Activated CD4-positive, alpha-beta memory T cell treated with anti-CD3 and anti-CD28 coated beads for 36 hours (primary cell): ENCODE results near the gene CCDC159. TPM values are rescaled to one million over a fixed set of nuclear protein-coding genes. Genes with fewer than 3 reads are reported as not detected.

Experiments used
- CTCF ChIA-PET: fragments of 350-600 bp; sonication (Branson Sonifier 250); formaldehyde crosslinking; loops from one replicate; lab custom pipeline; 2021; ENCODE audit warnings: antibody characterized with exemption, inconsistent platforms; lab: Charles Lee
- POLR2A ChIA-PET: fragments of 350-600 bp; sonication (Branson Sonifier 250); formaldehyde crosslinking; loops from one replicate; lab custom pipeline; 2021; ENCODE audit warnings: antibody characterized with exemption; lab: Charles Lee
- DNase-seq: peaks from one replicate; pipeline ENCODE4 v3.0.0-alpha.2; 2020
- H3K27ac Mint-ChIP-seq: one replicate; pipeline ENCODE4 v1.8.0; 2021; ENCODE audit warnings: mixed read lengths
- H3K27me3 Mint-ChIP-seq: one replicate; pipeline ENCODE4 v1.8.0; 2021; ENCODE audit warnings: mixed read lengths
- H3K36me3 Mint-ChIP-seq: one replicate; pipeline ENCODE4 v1.8.0; 2021; ENCODE audit warnings: mixed read lengths
- H3K4me1 Mint-ChIP-seq: one replicate; pipeline ENCODE4 v1.8.0; 2021; ENCODE audit warnings: low read depth, mixed read lengths
- H3K4me3 Mint-ChIP-seq: one replicate; pipeline ENCODE4 v1.8.0; 2021; ENCODE audit warnings: mild to moderate bottlenecking, mixed read lengths
- H3K9me3 Mint-ChIP-seq: one replicate; pipeline ENCODE4 v1.8.0; 2021; ENCODE audit warnings: mixed read lengths
- intact Hi-C: fragments of 100-400 bp; cut with micrococcal nuclease; formaldehyde crosslinking; loops from one replicate; pipeline ENCODE4 v1.15.1; 2023
- total RNA-seq, 2 experiments: library from RNA; stranded (reverse); gene quantifications; one replicate each; pipeline ENCODE4 v1.2.3, GENCODE V29; 2021

The CCDC159 gene
- total RNA-seq, 2 experiments from 2014 or later: 16.0 to 18.0 TPM

- peak; percentile 64 for DNase-seq
- peaks cover 10% of the 10 kb centered on the region for H3K27me3 Mint-ChIP-seq
- peaks cover 6% of the 10 kb centered on the region for H3K36me3 Mint-ChIP-seq
- H3K9me3 Mint-ChIP-seq: no peaks in the 10 kb centered on the region
- peak overlapping the region; percentile 57 for H3K4me3 Mint-ChIP-seq
- POLR2A ChIA-PET: interaction anchor here (0.9 to 1.8 kb wide), 3 partner anchors 8 to 63 kb away, joined by 3 to 7 read pairs (median 3); partner anchors contain the start of genes ODAD3 and SWSAP1
- intact Hi-C loops: loop anchor here (1.0 kb wide), 1 partner anchor 9 kb away; the partner anchor contains the start of gene SWSAP1
- peaks cover 31% of the 10 kb centered on the region for H3K4me1 Mint-ChIP-seq
- no peak overlapping the region for H3K27ac Mint-ChIP-seq
- CTCF ChIA-PET: interaction anchor here (0.6 to 2.2 kb wide), 15 partner anchors 8 to 419 kb away, joined by 3 to 17 read pairs (median 4); partner anchors contain the start of genes CCDC159, ODAD3, PRKCSH and RAB3D
Observed at GRCh38 chr19:11382898-11383705, 36.8 kb downstream of the CCDC159 start.

- Mint-ChIP-seq H3K4me1 (peaks cover 27% of the 10 kb centered on the region), H3K9me3 (no peaks in the 10 kb centered on the region), H3K27ac (no peak overlapping the region), H3K27me3 (peaks cover 10% of the 10 kb centered on the region), H3K4me3 (no peak overlapping the region), H3K36me3 (peaks cover 2% of the 10 kb centered on the region)
- POLR2A ChIA-PET: interaction anchor here (0.9 to 1.8 kb wide), 3 partner anchors 9 to 62 kb away, joined by 3 to 7 read pairs (median 3); partner anchors contain the start of genes ODAD3 and SWSAP1
- intact Hi-C loops: no loop called here
- no peak for DNase-seq
- CTCF ChIA-PET: interaction anchor here (0.6 to 2.2 kb wide), 14 partner anchors 9 to 420 kb away, joined by 3 to 17 read pairs (median 4); partner anchors contain the start of genes CCDC159, ODAD3, PRKCSH and RAB3D
Observed at GRCh38 chr19:11383706-11384048, 37.4 kb downstream of the CCDC159 start.

GRCh38 chr19:11384778-11385129 lies 38.4 kb downstream of the CCDC159 start:
- peaks cover 2% of the 10 kb centered on the region for H3K36me3 Mint-ChIP-seq
- intact Hi-C loops: no loop called here
- DNase-seq: no peak
- no peaks in the 10 kb centered on the region for H3K9me3 Mint-ChIP-seq
- CTCF ChIA-PET: interaction anchor here (1.0 to 2.2 kb wide), 2 partner anchors 11 to 38 kb away, joined by 3 to 17 read pairs; partner anchors contain the start of gene SWSAP1
- no peak overlapping the region for H3K4me3 Mint-ChIP-seq
- H3K27ac Mint-ChIP-seq: no peak overlapping the region
- POLR2A ChIA-PET: no interaction called here
- H3K27me3 Mint-ChIP-seq: peaks cover 10% of the 10 kb centered on the region
- peaks cover 25% of the 10 kb centered on the region for H3K4me1 Mint-ChIP-seq

GRCh38 chr19:11387162-11388034 lies 41.1 kb downstream of the CCDC159 start:
- no peak overlapping the region for H3K27ac Mint-ChIP-seq
- peaks cover 3% of the 10 kb centered on the region for H3K9me3 Mint-ChIP-seq
- ChIA-PET POLR2A (interaction anchor here (0.6 kb wide), 1 partner anchor 24 kb away, joined by 3 read pairs; no protein-coding TSS in a partner anchor), CTCF (interaction anchor here (0.6 kb wide), 2 partner anchors 41 to 133 kb away, joined by 3 to 5 read pairs; no protein-coding TSS in a partner anchor)
- peaks cover 11% of the 10 kb centered on the region for H3K4me1 Mint-ChIP-seq
- peaks cover 5% of the 10 kb centered on the region for H3K27me3 Mint-ChIP-seq
- H3K36me3 Mint-ChIP-seq: no peaks in the 10 kb centered on the region
- intact Hi-C loops: no loop called here
- DNase-seq: no peak
- no peak overlapping the region for H3K4me3 Mint-ChIP-seq

- intact Hi-C loops: no loop called here
- Mint-ChIP-seq H3K4me1 (peaks cover 6% of the 10 kb centered on the region), H3K4me3 (no peak overlapping the region), H3K36me3 (no peaks in the 10 kb centered on the region), H3K27me3 (peaks cover 3% of the 10 kb centered on the region), H3K27ac (no peak overlapping the region), H3K9me3 (peaks cover 3% of the 10 kb centered on the region)
- POLR2A ChIA-PET: interaction anchor here (1.6 kb wide), 1 partner anchor 9 kb away, joined by 3 read pairs; no protein-coding TSS in a partner anchor
- CTCF ChIA-PET: interaction anchor here (2.5 kb wide), 1 partner anchor 9 kb away, joined by 9 read pairs; no protein-coding TSS in a partner anchor
- DNase-seq: no peak
Observed at GRCh38 chr19:11390359-11390758, 44.0 kb downstream of the CCDC159 start.

- ChIA-PET CTCF (interaction anchor here (0.8 to 2.5 kb wide), 2 partner anchors 8 to 10 kb away, joined by 3 to 9 read pairs; no protein-coding TSS in a partner anchor), POLR2A (interaction anchor here (1.6 kb wide), 1 partner anchor 9 kb away, joined by 3 read pairs; no protein-coding TSS in a partner anchor)
- no peak for DNase-seq
- intact Hi-C loops: no loop called here
- Mint-ChIP-seq H3K27me3 (peaks cover 4% of the 10 kb centered on the region), H3K4me1 (peaks cover 6% of the 10 kb centered on the region), H3K36me3 (no peaks in the 10 kb centered on the region), H3K9me3 (peaks cover 3% of the 10 kb centered on the region), H3K4me3 (no peak overlapping the region), H3K27ac (no peak overlapping the region)
Observed at GRCh38 chr19:11390933-11391680, 44.8 kb downstream of the CCDC159 start.

GRCh38 chr19:11397089-11397610 lies 50.8 kb downstream of the CCDC159 start:
- ChIA-PET CTCF (no interaction called here), POLR2A (no interaction called here)
- no peak overlapping the region for H3K27ac Mint-ChIP-seq
- DNase-seq: no peak
- H3K36me3 Mint-ChIP-seq: no peaks in the 10 kb centered on the region
- no peaks in the 10 kb centered on the region for H3K4me1 Mint-ChIP-seq
- intact Hi-C loops: no loop called here
- no peak overlapping the region for H3K4me3 Mint-ChIP-seq
- H3K9me3 Mint-ChIP-seq: no peaks in the 10 kb centered on the region
- H3K27me3 Mint-ChIP-seq: peaks cover 6% of the 10 kb centered on the region

GRCh38 chr19:11399667-11400066 lies 53.3 kb downstream of the CCDC159 start:
- H3K4me1 Mint-ChIP-seq: no peaks in the 10 kb centered on the region
- CTCF ChIA-PET: no interaction called here
- POLR2A ChIA-PET: no interaction called here
- H3K27ac Mint-ChIP-seq: no peak overlapping the region
- intact Hi-C loops: no loop called here
- peaks cover 6% of the 10 kb centered on the region for H3K27me3 Mint-ChIP-seq
- no peaks in the 10 kb centered on the region for H3K36me3 Mint-ChIP-seq
- H3K4me3 Mint-ChIP-seq: no peak overlapping the region
- DNase-seq: no peak
- no peaks in the 10 kb centered on the region for H3K9me3 Mint-ChIP-seq

GRCh38 chr19:11400798-11401197 lies 54.5 kb downstream of the CCDC159 start:
- DNase-seq: no peak
- Mint-ChIP-seq H3K4me1 (no peaks in the 10 kb centered on the region), H3K4me3 (no peak overlapping the region), H3K27me3 (peaks cover 2% of the 10 kb centered on the region), H3K9me3 (no peaks in the 10 kb centered on the region), H3K36me3 (no peaks in the 10 kb centered on the region), H3K27ac (peak overlapping the region; percentile 9)
- CTCF ChIA-PET: interaction anchor here (0.6 kb wide), 1 partner anchor 79 kb away, joined by 5 read pairs; no protein-coding TSS in a partner anchor
- intact Hi-C loops: no loop called here
- POLR2A ChIA-PET: no interaction called here

GRCh38 chr19:11401808-11402543 lies 55.7 kb downstream of the CCDC159 start:
- intact Hi-C loops: no loop called here
- POLR2A ChIA-PET: interaction anchor here (0.5 to 1.1 kb wide), 2 partner anchors 21 to 140 kb away, joined by 3 read pairs; no protein-coding TSS in a partner anchor
- H3K27ac Mint-ChIP-seq: no peak overlapping the region
- no peaks in the 10 kb centered on the region for H3K36me3 Mint-ChIP-seq
- H3K4me1 Mint-ChIP-seq: no peaks in the 10 kb centered on the region
- DNase-seq: no peak
- CTCF ChIA-PET: interaction anchor here (2.5 kb wide), 1 partner anchor 21 kb away, joined by 7 read pairs; no protein-coding TSS in a partner anchor
- peaks cover 2% of the 10 kb centered on the region for H3K27me3 Mint-ChIP-seq
- H3K9me3 Mint-ChIP-seq: no peaks in the 10 kb centered on the region
- H3K4me3 Mint-ChIP-seq: no peak overlapping the region
